Gastrocnemius medialis (tissue), 4 donors: Measurements from ENCODE around the gene MOSMO. TPM values are rescaled to one million over a fixed set of nuclear protein-coding genes. Genes with fewer than 3 reads are reported as not detected.

Experiments
- ATAC-seq, 2 donors: fragments of 150-250 bp; one replicate each; pipeline ENCODE4 v1.9.1; 2016
- DNase-seq, 2 donors: peaks; one replicate each; pipeline ENCODE4 v3.0.0-alpha.2; 2019
- H3K27ac ChIP-seq, 4 donors: fragments of 200-600 bp; sonication (generic); 1 replicate in 1 of 4; 2 replicates in 3 of 4; pipeline ENCODE4 v1.5.1; 2016 to 2018; ENCODE audit warnings: mild to moderate bottlenecking in 2 of 4, moderate library complexity in 1 of 4
- H3K27me3 ChIP-seq, 3 donors: fragments of 200-600 bp; sonication (generic) in 2 of 3; 1 replicate in 1 of 3; 2 replicates in 2 of 3; pipeline versions ENCODE4 v1.5.1 to v1.6.0; 2016 to 2019; ENCODE audit warnings: mild to moderate bottlenecking in 1 of 3, moderate library complexity in 1 of 3
- H3K36me3 ChIP-seq, 2 donors: fragments of 200-600 bp; sonication (generic) in 1 of 2; one replicate each; pipeline ENCODE4 v1.5.1; 2017 to 2018
- H3K4me1 ChIP-seq, 2 donors: fragments of 200-600 bp; sonication (generic) in 1 of 2; one replicate each; pipeline ENCODE4 v1.5.1; 2016 to 2017; ENCODE audit warnings: mild to moderate bottlenecking in 2 of 2
- H3K4me3 ChIP-seq, 4 donors: fragments of 200-600 bp; sonication (generic) in 3 of 4; 1 replicate in 1 of 4; 2 replicates in 3 of 4; pipeline ENCODE4 v1.5.1; 2016 to 2019; ENCODE audit warnings: mild to moderate bottlenecking in 2 of 4
- H3K9me3 ChIP-seq, 3 donors: fragments of 200-600 bp; sonication (generic) in 2 of 3; 1 replicate in 1 of 3; 2 replicates in 2 of 3; pipeline ENCODE4 v1.5.1; 2016 to 2019
- POLR2A ChIP-seq, 2 donors: fragments of 450-650 bp; IDR thresholded peaks; one replicate each; pipeline ENCODE4 v1.6.1; 2017; ENCODE audit warnings: antibody characterized with exemption in 2 of 2, mild to moderate bottlenecking in 2 of 2, moderate library complexity in 2 of 2
- in situ Hi-C, 4 donors: fragments of 200-750 bp; cut with MboI; loops; one replicate each; pipeline versions ENCODE4 v1.15.0 to v1.8.0; 2017; ENCODE audit warnings: low sequenced_read_pairs in 4 of 4
- intact Hi-C: fragments of 100-400 bp; cut with DNase I; formaldehyde crosslinking; loops from one replicate; pipeline ENCODE4 v1.15.1; 2023; ENCODE audit warnings: low total_unique reads
- total RNA-seq, 4 donors: library from RNA; depleted of rRNA; stranded (reverse); fragments of >200 nt; gene quantifications; one replicate each; pipeline versions ENCODE4 v1.1.0 to v1.2.3, GENCODE V29; 2016
- TF ChIP-seq, protein P1 (sequence below), 5 experiments: fragments of 450-650 bp in 3 of 5; fragments of 200-600 bp in 2 of 5; sonication (generic) in 2 of 5; IDR thresholded peaks in 4 of 5; conservative IDR thresholded peaks in 1 of 5; 1 replicate in 4 of 5; 2 replicates in 1 of 5; pipeline ENCODE4 v1.5.1; 2016 to 2019; ENCODE audit warnings: antibody characterized with exemption in 5 of 5, mild to moderate bottlenecking in 3 of 5, moderate library complexity in 3 of 5

The MOSMO gene
- total RNA-seq, 4 donors from 2014 or later, result 12.6 to 17.6 (median 13.9) TPM

DNA sequence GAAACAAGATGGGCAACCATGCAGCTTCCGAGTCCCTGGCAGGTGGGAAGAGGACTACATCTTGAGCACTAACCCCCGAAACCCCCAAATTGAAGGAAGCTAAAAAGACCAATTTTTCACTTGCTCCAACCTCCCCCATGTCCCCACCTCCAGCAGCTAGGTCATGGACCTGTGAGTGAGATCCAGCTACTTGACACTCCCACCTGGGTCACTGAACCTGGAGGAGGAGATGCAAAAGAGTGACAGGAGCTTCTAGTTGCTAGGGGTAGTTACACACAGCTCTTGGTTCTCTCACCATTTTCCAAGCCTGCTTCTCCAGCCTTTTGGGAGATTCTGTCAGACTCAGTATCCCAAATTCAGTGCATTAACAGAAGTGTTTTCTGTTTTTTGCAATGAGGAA lies 18.2 kb upstream of the MOSMO start:
- DNase-seq (no peak), ATAC-seq (no peak)
- Histone ChIP-seq H3K36me3 (peaks cover 0 to 7% of the 10 kb centered on the region in 2 donors), H3K27ac (no peak overlapping the region), H3K27me3 (no peaks in the 10 kb centered on the region), H3K4me1 (peaks cover 17 to 44% of the 10 kb centered on the region in 2 donors), H3K4me3 (no peak overlapping the region), H3K9me3 (no peaks in the 10 kb centered on the region)
- in situ Hi-C loops, result no loop called here
- intact Hi-C loops, result no loop called here
- TF ChIP-seq, protein P1, sequence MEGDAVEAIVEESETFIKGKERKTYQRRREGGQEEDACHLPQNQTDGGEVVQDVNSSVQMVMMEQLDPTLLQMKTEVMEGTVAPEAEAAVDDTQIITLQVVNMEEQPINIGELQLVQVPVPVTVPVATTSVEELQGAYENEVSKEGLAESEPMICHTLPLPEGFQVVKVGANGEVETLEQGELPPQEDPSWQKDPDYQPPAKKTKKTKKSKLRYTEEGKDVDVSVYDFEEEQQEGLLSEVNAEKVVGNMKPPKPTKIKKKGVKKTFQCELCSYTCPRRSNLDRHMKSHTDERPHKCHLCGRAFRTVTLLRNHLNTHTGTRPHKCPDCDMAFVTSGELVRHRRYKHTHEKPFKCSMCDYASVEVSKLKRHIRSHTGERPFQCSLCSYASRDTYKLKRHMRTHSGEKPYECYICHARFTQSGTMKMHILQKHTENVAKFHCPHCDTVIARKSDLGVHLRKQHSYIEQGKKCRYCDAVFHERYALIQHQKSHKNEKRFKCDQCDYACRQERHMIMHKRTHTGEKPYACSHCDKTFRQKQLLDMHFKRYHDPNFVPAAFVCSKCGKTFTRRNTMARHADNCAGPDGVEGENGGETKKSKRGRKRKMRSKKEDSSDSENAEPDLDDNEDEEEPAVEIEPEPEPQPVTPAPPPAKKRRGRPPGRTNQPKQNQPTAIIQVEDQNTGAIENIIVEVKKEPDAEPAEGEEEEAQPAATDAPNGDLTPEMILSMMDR (IDR thresholded peaks at IDR 0.05 in 4 of 5, conservative IDR thresholded peaks at IDR 0.05 in 1 of 5), result no peak
- no peak for TF ChIP-seq POLR2A (IDR thresholded peaks at IDR 0.05)

DNA sequence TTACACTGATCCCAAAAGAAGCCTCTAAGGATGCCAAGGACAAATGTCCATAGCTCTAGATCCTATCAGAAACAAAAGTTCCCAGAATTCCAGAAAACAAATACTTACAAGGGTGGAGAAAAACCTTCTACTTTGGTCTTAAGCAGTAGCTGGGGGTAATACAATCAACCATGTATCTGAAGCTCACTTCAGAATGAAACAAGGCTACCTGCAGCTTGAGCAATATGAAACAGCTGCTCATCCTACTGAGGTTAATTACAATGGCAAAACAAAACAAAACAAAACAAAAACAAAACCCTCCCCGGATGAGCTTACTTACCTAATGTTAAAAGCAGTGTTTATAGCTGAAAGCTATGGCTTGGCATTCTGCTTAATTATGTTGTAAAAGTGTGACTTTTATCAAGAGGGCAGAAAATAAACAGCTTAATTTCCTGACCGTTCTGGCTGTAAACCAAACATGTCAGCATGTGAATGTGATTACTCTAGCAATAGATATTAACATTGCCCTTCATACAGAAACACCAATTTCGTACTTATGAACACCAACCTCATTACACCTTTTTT lies 17.4 kb upstream of the MOSMO start:
- Histone ChIP-seq H3K9me3 (no peaks in the 10 kb centered on the region), H3K27ac (peak overlapping the region in 1 of 4 donors; percentile 23), H3K4me3 (no peak overlapping the region), H3K36me3 (no peaks in the 10 kb centered on the region), H3K27me3 (no peaks in the 10 kb centered on the region), H3K4me1 (peaks cover 17 to 44% of the 10 kb centered on the region in 2 donors)
- no peak for TF ChIP-seq POLR2A (IDR thresholded peaks at IDR 0.05)
- TF ChIP-seq, protein P1 (IDR thresholded peaks at IDR 0.05 in 4 of 5, conservative IDR thresholded peaks at IDR 0.05 in 1 of 5), result no peak
- no peak for ATAC-seq
- intact Hi-C loops, result no loop called here
- DNase-seq, result no peak
- in situ Hi-C loops, result no loop called here

DNA sequence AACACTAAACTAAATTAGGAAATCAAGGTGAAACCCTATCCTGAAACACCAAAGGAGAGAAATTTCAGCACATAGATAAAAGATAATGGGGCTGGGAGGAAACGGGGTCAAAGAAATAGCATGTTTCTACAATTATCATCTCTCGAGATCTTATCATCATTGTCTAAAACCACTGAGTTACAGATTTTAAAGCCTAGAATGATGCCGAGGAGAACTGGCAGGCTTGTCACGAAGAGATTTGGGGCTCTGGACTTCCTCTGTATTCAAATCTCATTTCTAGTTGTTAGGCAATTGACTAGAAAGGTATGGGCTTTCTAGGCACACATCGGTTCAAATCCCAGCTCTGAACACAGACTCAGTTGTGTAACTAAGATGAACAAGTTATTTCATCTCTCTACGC lies 16.3 kb upstream of the MOSMO start:
- no peak for TF ChIP-seq POLR2A (IDR thresholded peaks at IDR 0.05)
- TF ChIP-seq, protein P1 (IDR thresholded peaks at IDR 0.05 in 4 of 5, conservative IDR thresholded peaks at IDR 0.05 in 1 of 5), result no peak
- no peaks in the 10 kb centered on the region for H3K27me3 ChIP-seq
- no peak for DNase-seq
- H3K9me3 ChIP-seq, result no peaks in the 10 kb centered on the region
- peaks cover 17 to 36% of the 10 kb centered on the region in 2 donors for H3K4me1 ChIP-seq
- ATAC-seq, result no peak
- in situ Hi-C loops, result no loop called here
- intact Hi-C loops, result no loop called here
- H3K27ac ChIP-seq, result no peak overlapping the region
- no peaks in the 10 kb centered on the region for H3K36me3 ChIP-seq
- no peak overlapping the region for H3K4me3 ChIP-seq

DNA sequence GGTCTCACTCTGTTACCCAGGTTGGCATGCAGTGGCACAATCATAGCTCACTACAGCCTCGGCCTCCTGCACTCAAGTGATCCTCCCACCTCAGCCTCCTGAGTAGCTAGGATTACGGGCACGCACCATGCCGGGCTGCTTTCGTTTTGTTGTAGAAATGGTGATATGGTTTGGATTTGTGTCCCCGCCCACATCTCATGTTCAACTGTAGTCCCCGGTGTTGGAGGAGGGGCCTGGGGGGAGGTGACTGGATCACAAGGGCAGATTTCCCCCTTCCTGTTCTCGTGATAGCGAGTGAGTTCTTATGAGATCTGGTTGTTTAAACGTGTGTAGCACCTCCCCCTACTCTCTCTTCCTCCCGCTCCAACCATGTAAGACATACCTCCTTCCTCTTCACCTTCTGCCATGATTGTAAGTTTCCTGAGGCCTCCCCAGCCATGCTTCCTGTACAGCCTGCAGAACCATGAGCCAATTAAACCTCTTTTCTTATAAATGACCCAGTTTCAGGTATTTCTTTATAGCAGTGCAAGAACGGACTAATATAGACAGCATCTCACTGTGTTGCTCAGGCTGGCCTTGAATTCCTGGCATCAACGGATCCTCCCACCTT lies 12.9 kb upstream of the MOSMO start:
- no peak for DNase-seq

DNA sequence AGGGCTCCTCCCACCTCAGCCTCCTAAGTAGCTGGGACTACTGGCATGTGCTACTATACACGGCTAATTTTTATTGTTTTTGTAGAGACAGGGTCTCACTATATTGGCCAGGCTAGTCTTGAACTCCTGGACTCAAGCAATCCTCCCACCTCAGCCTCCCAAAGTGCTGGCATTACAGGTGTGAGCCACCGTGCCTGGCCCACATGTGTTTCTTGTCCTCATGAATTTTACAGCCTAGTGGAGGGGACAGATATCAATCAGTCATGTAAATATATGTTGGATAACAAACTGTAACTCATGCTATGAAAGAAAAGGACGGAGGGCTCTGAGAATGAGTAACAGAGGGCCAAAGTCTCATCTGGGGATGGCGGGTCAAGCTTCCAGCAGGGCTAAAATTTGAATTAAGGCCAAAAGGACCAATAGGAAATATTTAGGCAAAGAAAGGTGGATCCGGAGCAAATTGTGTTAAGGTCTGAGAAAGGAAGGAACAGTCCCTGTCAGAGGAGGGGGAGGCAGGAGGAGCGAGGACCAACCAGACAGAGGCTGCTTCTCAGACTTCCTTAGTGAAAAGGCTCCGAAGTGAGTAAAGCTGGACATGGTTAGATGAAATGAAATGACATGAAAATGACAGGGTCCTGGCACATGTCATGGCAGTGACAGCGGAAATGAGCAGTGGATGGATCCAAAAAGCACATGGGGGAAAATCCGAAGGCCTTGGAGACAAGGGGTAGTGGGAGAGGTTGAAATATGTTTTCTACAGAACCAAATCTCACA lies 10.8 kb upstream of the MOSMO start:
- ATAC-seq, result no peak
- Histone ChIP-seq H3K4me1 (peaks cover 0 to 14% of the 10 kb centered on the region in 2 donors), H3K27me3 (no peaks in the 10 kb centered on the region), H3K4me3 (no peak overlapping the region), H3K36me3 (no peaks in the 10 kb centered on the region), H3K27ac (peak overlapping the region in 3 of 4 donors; percentile 51 to 63 (median 62)), H3K9me3 (no peaks in the 10 kb centered on the region)
- no peak for DNase-seq
- in situ Hi-C loops (loop anchor here in 3 of 4 donors (5.0 kb wide), 2 partner anchors 75 to 185 kb away; no protein-coding TSS in a partner anchor), intact Hi-C loops (no loop called here)
- no peak for TF ChIP-seq POLR2A (IDR thresholded peaks at IDR 0.05)
- TF ChIP-seq, protein P1 (IDR thresholded peaks at IDR 0.05 in 4 of 5, conservative IDR thresholded peaks at IDR 0.05 in 1 of 5), result no peak

More for the DNA sequence above, 12.9 kb upstream of the MOSMO start:
- intact Hi-C loops (no loop called here), in situ Hi-C loops (loop anchor here in 3 of 4 donors (5.0 kb wide), 2 partner anchors 77 to 187 kb away; no protein-coding TSS in a partner anchor)
- H3K36me3 ChIP-seq, result no peaks in the 10 kb centered on the region
- H3K4me3 ChIP-seq, result no peak overlapping the region
- no peaks in the 10 kb centered on the region for H3K9me3 ChIP-seq
- H3K27me3 ChIP-seq, result no peaks in the 10 kb centered on the region
- H3K27ac ChIP-seq, result no peak overlapping the region
- ATAC-seq, result no peak
- peaks cover 5 to 16% of the 10 kb centered on the region in 2 donors for H3K4me1 ChIP-seq
- no peak for TF ChIP-seq POLR2A (IDR thresholded peaks at IDR 0.05)
